Epithelial cell of esophagus (primary cell): ENCODE measurements around the gene MAFF.
"Not testable (repeated sequence)": the region's sequence is repeated elsewhere in the genome, so short reads cannot be mapped to it uniquely, and the experiment has no call there.

Source experiments
- DNase-seq: peaks from one replicate; pipeline ENCODE4 v3.0.0; 2010; ENCODE audit warnings: low read depth
- H3K4me3 ChIP-seq: 2 replicates; pipeline ENCODE4 v1.5.1; 2011; ENCODE audit warnings: mild to moderate bottlenecking, low read length, control low read depth
- TF ChIP-seq, protein P1 (sequence below): IDR thresholded peaks from 2 replicates; pipeline ENCODE4 v1.5.1; 2011; ENCODE audit warnings: low read depth, mild to moderate bottlenecking, low read length, control low read depth, inconsistent platforms; ENCODE audit not compliant: insufficient read depth; ENCODE audit errors: missing control alignments

The MAFF gene

DNA sequence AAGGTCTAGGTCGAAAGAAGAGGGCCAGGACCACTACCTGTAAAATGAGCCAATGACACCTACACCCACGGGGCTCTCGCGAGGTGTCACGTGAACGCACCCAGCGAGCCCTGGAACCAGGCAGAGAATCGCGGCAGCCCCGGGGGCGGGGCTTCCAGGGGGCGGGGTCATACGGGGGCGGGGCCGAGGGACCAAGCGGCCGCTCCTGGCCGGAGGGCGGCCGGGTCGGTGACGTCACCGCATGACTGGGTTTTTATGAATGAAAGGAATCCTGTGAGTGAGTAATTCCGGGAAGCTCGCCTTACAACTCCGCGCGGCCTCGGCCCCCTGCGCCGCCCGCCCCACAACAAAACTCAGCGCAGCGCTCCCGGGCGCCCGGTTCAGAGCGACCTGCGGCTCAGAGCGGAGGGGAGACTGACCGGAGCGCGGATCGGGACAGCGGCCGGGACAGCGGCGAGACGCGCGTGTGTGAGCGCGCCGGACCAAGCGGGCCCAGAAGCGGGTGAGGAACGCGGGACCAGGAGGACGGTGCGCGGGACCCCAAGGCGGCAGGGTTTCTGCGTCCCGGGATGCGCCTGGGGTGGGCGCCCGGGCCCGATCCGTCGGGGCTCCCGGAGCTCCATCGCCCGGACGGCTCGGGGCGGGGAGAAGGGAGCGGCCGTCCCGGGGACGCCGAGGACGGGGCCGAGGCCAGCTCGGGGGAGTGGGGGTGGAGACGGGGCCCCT, at the start of gene MAFF:
MAFF (plus strand) TSS at position 284 of the 726 bp plus-strand sequence. CDS start 11,860 bp downstream, outside the sequence.
- DNase-seq = peak; percentile 97
- TF ChIP-seq, protein P1, sequence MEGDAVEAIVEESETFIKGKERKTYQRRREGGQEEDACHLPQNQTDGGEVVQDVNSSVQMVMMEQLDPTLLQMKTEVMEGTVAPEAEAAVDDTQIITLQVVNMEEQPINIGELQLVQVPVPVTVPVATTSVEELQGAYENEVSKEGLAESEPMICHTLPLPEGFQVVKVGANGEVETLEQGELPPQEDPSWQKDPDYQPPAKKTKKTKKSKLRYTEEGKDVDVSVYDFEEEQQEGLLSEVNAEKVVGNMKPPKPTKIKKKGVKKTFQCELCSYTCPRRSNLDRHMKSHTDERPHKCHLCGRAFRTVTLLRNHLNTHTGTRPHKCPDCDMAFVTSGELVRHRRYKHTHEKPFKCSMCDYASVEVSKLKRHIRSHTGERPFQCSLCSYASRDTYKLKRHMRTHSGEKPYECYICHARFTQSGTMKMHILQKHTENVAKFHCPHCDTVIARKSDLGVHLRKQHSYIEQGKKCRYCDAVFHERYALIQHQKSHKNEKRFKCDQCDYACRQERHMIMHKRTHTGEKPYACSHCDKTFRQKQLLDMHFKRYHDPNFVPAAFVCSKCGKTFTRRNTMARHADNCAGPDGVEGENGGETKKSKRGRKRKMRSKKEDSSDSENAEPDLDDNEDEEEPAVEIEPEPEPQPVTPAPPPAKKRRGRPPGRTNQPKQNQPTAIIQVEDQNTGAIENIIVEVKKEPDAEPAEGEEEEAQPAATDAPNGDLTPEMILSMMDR = no peak
- peak within 1 kb of the TSS; percentile 65 for H3K4me3 ChIP-seq

DNA sequence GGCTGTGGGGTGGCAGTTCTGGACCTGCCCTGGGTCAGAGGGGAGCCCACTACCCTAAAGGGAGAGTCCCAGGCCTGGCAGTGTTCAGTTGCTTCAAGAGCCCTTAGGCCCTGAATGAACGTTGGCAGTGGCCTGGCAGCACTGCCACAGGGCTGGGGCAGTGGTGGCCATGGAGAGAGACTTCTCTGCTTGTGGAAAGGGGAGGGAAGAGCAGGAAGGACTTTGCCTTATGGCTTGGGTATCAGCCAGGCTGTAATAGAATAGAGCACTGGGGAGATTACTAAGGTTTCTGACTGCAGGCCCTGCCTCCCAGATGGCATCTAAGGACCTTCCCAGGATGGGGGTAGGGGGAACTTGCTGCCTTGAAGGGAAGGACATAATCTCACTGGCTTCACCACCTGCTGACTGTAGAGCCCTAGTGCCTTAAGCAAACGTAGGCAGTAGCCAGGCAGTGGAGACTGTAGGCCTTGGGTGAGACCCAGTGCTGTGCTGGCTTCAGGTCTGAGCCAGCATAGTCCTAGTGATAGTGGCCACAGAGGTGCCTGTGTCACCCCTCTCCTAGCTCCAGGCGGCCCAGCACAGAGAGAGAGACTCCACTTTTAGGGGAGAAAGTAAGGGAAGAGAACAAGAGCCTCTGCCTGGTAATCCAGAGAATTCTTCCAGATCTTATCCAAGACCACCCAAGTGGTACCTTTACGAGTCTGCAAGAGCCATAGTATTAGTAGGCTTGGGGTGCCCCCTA, 47.8 kb upstream of the MAFF start:
- DNase-seq = no peak
- TF ChIP-seq, protein P1 = no peak

DNA sequence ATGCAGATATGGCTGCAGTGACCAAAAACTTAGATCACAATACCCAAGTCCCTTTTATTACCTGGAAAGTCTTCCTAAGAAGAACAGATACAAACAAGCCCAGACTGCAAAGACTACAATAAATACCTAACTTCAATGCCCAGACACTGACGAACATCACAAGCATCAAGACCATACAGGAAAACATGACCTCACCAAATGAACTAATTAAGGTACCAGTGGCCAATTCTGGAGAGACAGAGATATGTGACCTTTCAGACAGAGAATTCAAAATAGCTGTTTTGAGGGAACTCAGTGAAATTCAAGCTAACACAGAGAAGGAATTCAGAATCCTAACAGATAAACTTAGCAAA, 47.3 kb upstream of the MAFF start:
- peak; percentile 66 for DNase-seq
- not testable (repeated sequence) for H3K4me3 ChIP-seq

More for the DNA sequence above, 47.8 kb upstream of the MAFF start:
- H3K4me3 ChIP-seq = no peak overlapping the region

DNA sequence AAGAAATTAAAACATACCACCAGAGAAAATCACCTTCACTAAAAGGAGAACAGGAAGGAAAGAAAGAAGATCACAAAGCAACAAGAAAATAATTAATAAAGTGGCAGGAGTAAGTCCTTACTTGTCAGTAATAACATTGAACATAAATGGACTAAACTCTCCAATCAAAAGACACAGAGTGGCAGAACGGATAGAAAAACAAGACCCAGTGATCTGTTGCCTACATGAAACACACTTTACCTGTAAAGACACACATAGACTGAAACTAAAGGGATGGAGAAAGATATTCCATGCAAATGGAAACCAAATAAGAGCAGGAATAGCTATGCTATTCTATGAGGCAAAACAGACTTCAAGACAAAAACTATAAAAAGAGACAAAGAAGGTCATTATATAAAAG, 46.1 kb upstream of the MAFF start:
- TF ChIP-seq, protein P1 = no peak
- no peak overlapping the region for H3K4me3 ChIP-seq
- no peak for DNase-seq

DNA sequence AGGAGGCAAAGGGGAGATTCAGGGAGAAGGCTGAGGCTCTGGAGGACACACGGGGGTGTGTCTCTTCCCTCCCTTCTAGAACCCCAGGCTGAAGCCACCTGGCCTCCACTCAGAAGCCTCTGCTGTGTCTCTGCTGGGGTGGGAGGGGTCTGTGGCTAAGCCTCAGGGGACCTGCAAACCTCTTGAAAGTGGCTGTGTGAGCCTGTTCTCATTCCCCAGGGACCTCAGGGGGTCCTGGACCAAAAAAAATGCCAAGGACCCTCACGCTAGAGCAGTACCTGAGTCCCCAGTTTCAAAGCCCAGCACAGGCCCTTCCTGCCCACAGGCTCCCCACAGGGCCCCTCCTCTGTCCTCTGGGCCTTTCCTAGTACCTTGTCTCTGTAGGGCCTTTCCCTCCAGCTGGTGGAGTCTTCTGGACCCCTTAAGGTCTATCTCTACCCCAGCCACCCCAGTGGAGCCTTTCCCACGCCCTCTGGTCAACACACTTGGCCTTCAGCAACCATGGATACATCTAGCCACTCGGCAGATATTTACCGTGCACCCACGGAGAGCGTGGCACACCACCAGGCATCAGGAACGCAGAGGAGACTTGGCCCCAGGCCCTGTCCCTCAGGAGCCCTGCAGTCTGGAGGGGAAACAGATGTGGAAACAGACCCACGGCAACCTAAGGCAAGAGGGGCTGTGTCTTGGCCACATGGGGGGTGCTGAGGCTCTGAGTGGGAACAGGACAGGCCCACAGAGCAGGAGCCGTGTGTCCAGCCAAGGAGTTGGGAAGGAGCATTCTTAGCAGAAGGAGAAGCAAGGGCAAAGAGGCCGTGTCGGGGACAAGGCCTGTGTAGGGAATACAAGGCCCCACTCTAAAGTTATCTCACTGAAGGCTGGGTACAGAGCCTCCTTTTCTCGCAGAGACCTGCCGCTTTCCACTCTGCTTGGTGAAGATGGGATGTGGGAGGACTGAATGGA, 38.6 kb upstream of the MAFF start:
- TF ChIP-seq, protein P1 = no peak
- H3K4me3 ChIP-seq = no peak overlapping the region

DNA sequence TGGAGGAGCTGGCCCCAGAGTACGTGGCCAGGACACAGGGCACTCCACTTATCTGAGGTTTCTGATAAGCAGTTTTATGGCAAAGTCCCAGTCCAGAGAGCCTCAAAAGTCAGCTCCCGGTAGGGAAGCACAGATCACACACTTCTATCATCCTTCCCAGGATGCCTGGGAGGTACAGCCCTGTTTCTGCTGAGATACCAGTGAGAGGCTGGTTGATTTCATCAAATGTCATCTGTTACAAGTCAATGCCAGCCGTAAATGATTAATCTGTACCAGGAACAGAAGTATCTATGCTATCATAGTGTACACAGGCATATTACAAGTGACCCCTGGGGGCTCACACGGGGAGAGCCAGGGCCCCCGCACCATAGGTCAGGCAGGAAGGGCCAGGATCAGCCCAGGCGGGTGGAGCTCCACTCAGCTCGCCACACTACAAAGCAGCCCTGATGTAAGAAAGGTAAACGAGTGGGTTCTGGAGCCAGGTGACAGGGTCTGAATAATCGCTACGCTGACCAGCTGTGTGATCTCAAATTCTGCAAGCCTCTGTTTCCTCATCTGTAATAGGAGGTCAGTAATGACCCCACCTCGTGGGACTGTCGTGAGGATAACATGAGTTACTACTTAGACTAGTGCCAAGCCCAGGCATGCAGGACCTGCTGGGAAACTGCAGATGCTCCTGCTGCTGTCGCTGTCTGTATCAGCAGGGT, 37.8 kb upstream of the MAFF start:
- no peak overlapping the region for H3K4me3 ChIP-seq
- DNase-seq = no peak
- TF ChIP-seq, protein P1 = no peak

More for the DNA sequence above, 38.6 kb upstream of the MAFF start:
- no peak for DNase-seq
